Keratinocyte (primary cell): ENCODE results near the gene FAM229B. TPM values are rescaled to one million over a fixed set of nuclear protein-coding genes. Genes with fewer than 3 reads are reported as not detected.

ENCODE experiments used
- DNase-seq: peaks from one replicate; pipeline ENCODE4 v3.0.0-alpha.2; 2011; ENCODE audit warnings: low read depth, missing footprints, low spot score
- FAIRE-seq: peaks from 2 replicates; lab custom pipeline; 2011; peaks lifted over from hg19 to GRCh38; lab: Jason Lieb, UNC
- H2AFZ ChIP-seq: 2 replicates; pipeline ENCODE4 v1.6.0; 2012; ENCODE audit warnings: low read length, control low read depth, inconsistent platforms; ENCODE audit not compliant: control insufficient read depth
- H3K27ac ChIP-seq: 2 replicates; pipeline ENCODE4 v1.5.1; 2011; ENCODE audit warnings: low read length; ENCODE audit not compliant: control insufficient read depth, insufficient read depth
- H3K27me3 ChIP-seq: 3 replicates; pipeline ENCODE4 v1.6.0; 2011; ENCODE audit warnings: low read length; ENCODE audit not compliant: control insufficient read depth, insufficient read depth; ENCODE audit errors: extremely low read depth
- H3K36me3 ChIP-seq, 2 experiments: 2 replicates in 1 of 2; 3 replicates in 1 of 2; pipeline ENCODE4 v1.5.1; 2011; ENCODE audit warnings: low read length in 2 of 2, mild to moderate bottlenecking in 1 of 2; ENCODE audit not compliant: control insufficient read depth in 2 of 2, insufficient read depth in 2 of 2; ENCODE audit errors: extremely low read depth in 1 of 2
- H3K4me1 ChIP-seq: 3 replicates; pipeline ENCODE4 v1.5.1; 2011; ENCODE audit warnings: low read length; ENCODE audit not compliant: control insufficient read depth, insufficient read depth; ENCODE audit errors: extremely low read depth
- H3K4me2 ChIP-seq: 3 replicates; pipeline ENCODE4 v1.6.0; 2011; ENCODE audit warnings: low read depth, low read length; ENCODE audit not compliant: control insufficient read depth, insufficient read depth; ENCODE audit errors: extremely low read depth
- H3K4me3 ChIP-seq, 3 experiments: fragments of 200-600 bp in 1 of 3; sonication (generic) in 1 of 3; 2 replicates in 2 of 3; 3 replicates in 1 of 3; pipeline ENCODE4 v1.5.1; 2011 to 2016; ENCODE audit warnings: low read length in 3 of 3, mild to moderate bottlenecking in 3 of 3, control low read depth in 2 of 3, inconsistent platforms in 1 of 3, low read depth in 1 of 3, mixed read lengths in 1 of 3, mixed run types in 1 of 3, moderate library complexity in 1 of 3; ENCODE audit not compliant: control insufficient read depth in 2 of 3, insufficient read depth in 2 of 3; ENCODE audit errors: extremely low read depth in 1 of 3
- H3K79me2 ChIP-seq: 2 replicates; pipeline ENCODE4 v1.6.0; 2012; ENCODE audit warnings: low read length; ENCODE audit not compliant: control insufficient read depth, insufficient read depth
- H3K9ac ChIP-seq: 3 replicates; pipeline ENCODE4 v1.6.0; 2011; ENCODE audit warnings: low read length; ENCODE audit not compliant: control insufficient read depth, insufficient read depth; ENCODE audit errors: extremely low read depth
- H3K9me1 ChIP-seq: 3 replicates; pipeline ENCODE4 v1.6.0; 2011; ENCODE audit warnings: low read length; ENCODE audit not compliant: control insufficient read depth, insufficient read depth; ENCODE audit errors: extremely low read depth
- H3K9me3 ChIP-seq: 2 replicates; pipeline ENCODE4 v1.5.1; 2012; ENCODE audit warnings: low read depth, low read length; ENCODE audit not compliant: control insufficient read depth
- H4K20me1 ChIP-seq: 3 replicates; pipeline ENCODE4 v1.6.0; 2011; ENCODE audit warnings: low read length; ENCODE audit not compliant: control insufficient read depth, insufficient read depth; ENCODE audit errors: extremely low read depth
- CTCF ChIP-seq, 3 experiments: IDR thresholded peaks in 1 of 3; conservative IDR thresholded peaks in 1 of 3; optimal IDR thresholded peaks in 1 of 3; 2 replicates in 2 of 3; 3 replicates in 1 of 3; pipeline versions ENCODE3 to v1.5.1; 2011; ENCODE audit warnings: low read length in 3 of 3, mild to moderate bottlenecking in 3 of 3, moderate library complexity in 2 of 3, control low read depth in 1 of 3, inconsistent platforms in 1 of 3; ENCODE audit not compliant: insufficient read depth in 2 of 3; ENCODE audit errors: extremely low read depth in 1 of 3
- EZH2 ChIP-seq: IDR thresholded peaks from one replicate; pipeline ENCODE4 v1.6.1; 2012; ENCODE audit warnings: inconsistent platforms, mild to moderate bottlenecking, low read length, moderate library complexity
- dilution Hi-C: fragments of 300-500 bp; cut with MboI; formaldehyde crosslinking; loops from one replicate; pipeline ENCODE4 v1.7.0; 2020; ENCODE audit warnings: low sequenced_read_pairs; ENCODE audit not compliant: extremely low pct_ligation_motif_present
- polyA plus RNA-seq, 5 experiments: library from polyadenylated mRNA; depleted of rRNA in 3 of 5; stranded (reverse) in 3 of 5; stranded (forward) in 1 of 5; unstranded in 1 of 5; fragments of >200 nt; gene quantifications; 1 replicate in 1 of 5; 2 replicates in 3 of 5; 3 replicates in 1 of 5; pipeline versions ENCODE4 v1.2.1 to v1.2.3, GENCODE V29; 2011 to 2012; ENCODE audit warnings: missing spikeins in 2 of 5, low read depth in 1 of 5, low replicate concordance in 1 of 5

The FAM229B gene
- polyA plus RNA-seq, 1 donor (not counting 4 experiments of a cell fraction or from before 2014, with no cell fraction given): 15.0 TPM

DNA sequence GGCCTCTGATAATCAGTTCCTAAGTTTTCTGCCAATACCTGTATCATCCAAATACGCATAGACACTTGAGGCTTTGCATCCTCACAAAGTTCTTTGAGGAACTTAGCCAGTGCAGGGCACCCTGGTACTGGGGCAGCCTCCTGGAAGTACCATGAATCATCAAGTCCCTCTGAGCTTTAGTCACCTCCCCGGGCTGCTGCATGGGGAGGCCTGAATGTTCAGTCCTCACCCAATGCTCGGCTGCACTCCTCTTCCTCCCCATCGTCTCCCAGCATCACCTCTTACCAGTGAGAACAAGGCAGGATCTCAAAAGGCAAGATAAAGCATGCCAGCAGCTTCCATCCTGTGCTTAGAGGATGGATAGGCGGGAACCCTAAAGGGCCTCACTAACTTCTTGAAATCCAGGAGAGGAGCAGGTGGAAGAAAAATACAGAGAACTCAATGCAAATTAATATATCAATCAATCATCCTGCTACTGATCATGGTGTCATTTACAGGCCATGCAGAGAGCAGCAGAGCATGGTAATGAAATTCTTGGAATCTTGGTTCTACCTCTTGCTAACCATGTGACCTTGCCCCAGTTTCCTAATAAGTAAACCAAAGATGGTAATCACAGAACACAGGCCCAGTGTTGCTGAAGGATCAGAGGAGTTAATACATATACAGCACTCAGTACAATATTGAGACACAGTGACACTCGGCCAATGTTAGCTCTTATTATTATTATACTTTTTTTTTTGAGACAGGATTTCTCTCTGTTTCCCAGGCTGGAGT is 38.2 kb upstream of the FAM229B start:
- Histone ChIP-seq H3K9me3 (no peaks in the 10 kb centered on the region), H3K27me3 (no peaks in the 10 kb centered on the region), H3K27ac (no peak overlapping the region), H4K20me1 (no peaks in the 10 kb centered on the region), H3K4me1 (no peaks in the 10 kb centered on the region), H3K4me3 (no peak overlapping the region), H3K9ac (no peak overlapping the region), H3K36me3 (no peaks in the 10 kb centered on the region), H2AFZ (no peak overlapping the region), H3K4me2 (no peak overlapping the region), H3K9me1 (no peaks in the 10 kb centered on the region), H3K79me2 (no peaks in the 10 kb centered on the region)
- FAIRE-seq (no peak), DNase-seq (no peak)
- dilution Hi-C loops: no loop called here
- TF ChIP-seq CTCF (optimal IDR thresholded peaks at IDR 0.05 in 1 of 3, IDR thresholded peaks at IDR 0.05 in 1 of 3, conservative IDR thresholded peaks at IDR 0.05 in 1 of 3; ENCODE audit: extremely low read depth in 1 of 3, insufficient read depth in 2 of 3, low read length in 3 of 3) (no peak), EZH2 (no peak)

DNA sequence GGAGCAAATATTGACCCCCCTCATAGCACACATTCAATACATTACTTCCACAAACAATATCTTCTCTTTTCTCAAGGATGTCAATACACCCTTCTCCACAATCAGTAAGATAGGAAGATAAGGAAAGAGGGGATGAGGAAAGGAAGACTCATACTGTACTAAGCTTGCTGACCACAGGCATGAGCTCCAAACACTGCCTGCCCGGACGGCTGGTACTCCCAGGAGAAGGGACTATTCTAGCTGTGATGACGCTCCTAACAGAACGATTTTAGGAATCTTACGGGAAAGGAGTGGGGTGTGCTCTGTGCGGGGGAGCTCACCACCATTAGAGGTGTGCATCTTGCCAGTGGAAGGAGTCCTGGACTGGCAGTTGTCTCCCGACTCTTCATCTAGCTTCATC is 37.4 kb upstream of the FAM229B start:
- Histone ChIP-seq H3K27ac (no peak overlapping the region), H3K36me3 (no peaks in the 10 kb centered on the region), H3K9me3 (no peaks in the 10 kb centered on the region), H3K9me1 (no peaks in the 10 kb centered on the region), H2AFZ (no peak overlapping the region), H3K4me1 (no peaks in the 10 kb centered on the region), H3K4me3 (no peak overlapping the region), H3K79me2 (no peaks in the 10 kb centered on the region), H4K20me1 (no peaks in the 10 kb centered on the region), H3K9ac (no peak overlapping the region), H3K4me2 (no peak overlapping the region), H3K27me3 (no peaks in the 10 kb centered on the region)
- no peak for TF ChIP-seq CTCF (optimal IDR thresholded peaks at IDR 0.05 in 1 of 3, IDR thresholded peaks at IDR 0.05 in 1 of 3, conservative IDR thresholded peaks at IDR 0.05 in 1 of 3; ENCODE audit: extremely low read depth in 1 of 3, insufficient read depth in 2 of 3, low read length in 3 of 3)
- no peak for TF ChIP-seq EZH2
- no peak for FAIRE-seq
- dilution Hi-C loops: no loop called here
- no peak for DNase-seq
